GM19438 (cell line): Measurements from ENCODE around the gene SCGB2B2.
"Not testable (repeated sequence)": the region's sequence is repeated elsewhere in the genome, so short reads cannot be mapped to it uniquely, and the experiment has no call there.

Experiments used
- ATAC-seq: cut with Tn5 transposase; IDR thresholded peaks from one replicate; pipeline ENCODE4 v1.9.1; 2021; ENCODE audit warnings: low read depth; ENCODE audit not compliant: unreplicated experiment

The SCGB2B2 gene

GRCh38 chr19:34671972-34672371 is 5.0 kb downstream of the SCGB2B2 start:
- ATAC-seq = no peak

- ATAC-seq = no peak
These were observed 7.7 kb downstream of the SCGB2B2 start for GRCh38 chr19:34669305-34669704.

DNA sequence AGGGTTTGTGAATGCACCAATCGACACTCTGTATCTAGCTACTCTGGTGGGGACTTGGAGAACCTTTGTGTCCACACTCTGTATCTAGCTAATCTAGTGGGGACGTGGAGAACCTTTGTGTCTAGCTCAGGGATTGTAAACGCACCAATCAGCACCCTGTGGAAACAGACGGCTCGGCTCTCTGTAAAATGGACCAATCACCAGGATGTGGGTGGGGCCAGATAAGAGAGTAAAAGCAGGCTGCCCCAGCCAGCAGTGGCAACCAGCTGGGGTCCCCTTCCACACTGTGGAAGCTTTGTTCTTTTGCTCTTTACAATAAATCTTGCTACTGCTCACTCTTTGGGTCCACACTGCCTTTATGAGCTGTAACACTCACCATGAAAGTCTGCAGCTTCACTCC is 8.3 kb downstream of the SCGB2B2 start:
- ATAC-seq = not testable (repeated sequence)

- ATAC-seq = not testable (repeated sequence)
These were observed 8.8 kb downstream of the SCGB2B2 start for GRCh38 chr19:34668077-34668689.

DNA sequence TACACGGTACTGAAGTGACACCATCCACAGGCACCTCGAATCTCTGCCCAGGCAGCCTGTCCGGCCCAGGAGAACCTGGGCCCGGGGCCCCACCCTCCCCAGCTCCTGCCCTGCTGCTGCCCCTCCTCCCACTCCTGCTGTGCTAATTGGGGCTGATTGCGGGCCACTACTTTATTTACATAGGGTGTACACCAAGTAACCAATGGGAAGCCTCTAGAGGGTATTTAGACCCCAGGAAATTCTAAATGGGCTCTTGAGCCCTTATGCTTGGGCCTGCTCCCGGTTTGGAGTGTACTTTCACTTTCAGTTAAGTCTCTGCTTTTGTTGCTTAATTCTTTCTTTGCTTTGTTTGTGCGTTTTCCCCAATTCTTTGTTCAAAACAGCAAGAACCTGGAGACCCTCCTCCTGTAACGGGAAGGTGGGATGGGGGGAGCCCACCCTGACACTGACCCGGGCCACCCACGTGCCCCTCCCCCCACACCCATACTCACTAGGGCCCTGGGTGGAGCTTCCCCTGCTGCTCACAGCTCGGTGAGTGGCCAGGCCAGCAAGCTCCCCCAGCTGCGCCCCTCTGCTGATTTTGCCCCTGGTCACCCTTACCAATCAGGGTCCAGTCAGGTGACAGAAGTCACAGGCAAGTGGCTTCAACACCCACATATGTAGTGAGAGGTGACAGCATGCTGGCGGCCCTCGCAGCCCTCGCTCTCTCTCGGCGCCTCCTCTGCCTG is 9.4 kb downstream of the SCGB2B2 start:
- ATAC-seq = no peak

DNA sequence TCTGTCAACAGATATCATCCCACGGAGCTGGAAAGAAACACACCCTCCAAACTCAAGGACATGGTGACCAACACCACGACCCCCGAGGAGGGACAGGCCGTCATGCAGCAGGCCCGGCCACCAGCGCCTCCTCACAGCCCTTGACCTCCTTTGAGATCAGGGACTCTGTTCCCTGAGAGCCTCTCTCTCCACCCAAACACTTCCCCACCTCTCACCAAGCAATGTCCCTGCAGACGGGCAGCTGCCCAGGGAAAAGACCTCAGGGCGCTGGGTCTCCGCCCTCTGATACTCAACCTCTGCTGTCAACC is 10.0 kb downstream of the SCGB2B2 start:
- ATAC-seq = no peak

- no peak for ATAC-seq
These were observed 10.6 kb downstream of the SCGB2B2 start for GRCh38 chr19:34666200-34666957.

DNA sequence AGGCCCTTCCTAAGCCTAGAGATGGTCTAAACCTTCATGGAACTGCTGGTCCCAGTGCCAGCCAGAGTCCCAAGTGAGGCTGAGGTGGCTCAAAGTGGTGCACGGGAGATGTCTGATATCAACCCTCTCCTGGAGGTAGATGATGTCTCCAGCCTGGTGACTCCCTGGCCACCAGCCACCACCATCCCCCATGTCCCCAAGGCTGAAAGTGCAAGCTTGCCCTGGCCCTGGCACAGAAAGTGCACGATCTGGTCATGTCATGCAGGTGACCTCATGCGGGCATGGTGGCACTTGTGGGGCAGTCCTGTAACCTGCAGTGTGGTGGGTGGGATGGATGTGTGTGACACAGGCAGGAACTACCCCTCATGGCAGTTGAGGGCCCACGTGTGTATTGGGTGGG is 11.7 kb downstream of the SCGB2B2 start:
- ATAC-seq = not testable (repeated sequence)

DNA sequence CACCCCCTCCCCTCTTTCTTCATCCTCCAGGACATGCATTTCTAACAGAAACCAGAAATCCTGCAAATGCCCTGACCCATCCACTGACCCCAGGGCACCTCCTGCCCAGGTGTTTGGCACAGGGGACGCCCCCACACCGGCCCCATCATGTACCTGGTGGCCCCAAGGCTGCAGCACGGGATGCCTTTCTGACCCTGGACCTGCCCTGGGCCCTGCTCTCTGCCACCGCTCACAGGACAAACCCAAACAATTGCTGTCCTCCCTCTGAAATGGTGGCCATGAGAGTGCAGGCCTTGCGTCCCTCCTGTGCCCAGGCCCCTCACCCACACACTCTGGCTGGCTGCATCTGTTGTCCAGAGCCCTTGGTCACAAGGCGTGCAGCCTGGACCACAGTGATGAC is 12.1 kb downstream of the SCGB2B2 start:
- ATAC-seq = no peak

DNA sequence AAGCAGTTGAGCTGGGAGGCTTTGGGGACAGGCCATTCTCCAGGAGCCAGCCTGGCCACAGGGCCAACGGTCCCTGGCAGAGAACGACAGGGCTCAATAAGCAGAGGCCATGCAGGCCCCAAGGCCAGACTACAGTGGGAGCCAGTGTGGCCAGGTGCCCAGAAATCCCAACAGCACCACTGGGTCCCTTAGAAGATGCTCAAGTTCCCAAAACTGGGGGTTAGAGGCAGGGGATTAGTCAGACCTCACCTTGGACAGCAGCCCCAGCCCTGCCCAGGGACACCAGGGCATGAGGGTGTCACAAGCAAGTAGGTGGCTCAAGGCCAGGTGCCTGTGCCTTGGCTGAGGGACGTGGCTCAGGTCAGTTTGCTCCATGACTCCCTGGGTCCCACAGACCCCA is 12.8 kb downstream of the SCGB2B2 start:
- no peak for ATAC-seq

DNA sequence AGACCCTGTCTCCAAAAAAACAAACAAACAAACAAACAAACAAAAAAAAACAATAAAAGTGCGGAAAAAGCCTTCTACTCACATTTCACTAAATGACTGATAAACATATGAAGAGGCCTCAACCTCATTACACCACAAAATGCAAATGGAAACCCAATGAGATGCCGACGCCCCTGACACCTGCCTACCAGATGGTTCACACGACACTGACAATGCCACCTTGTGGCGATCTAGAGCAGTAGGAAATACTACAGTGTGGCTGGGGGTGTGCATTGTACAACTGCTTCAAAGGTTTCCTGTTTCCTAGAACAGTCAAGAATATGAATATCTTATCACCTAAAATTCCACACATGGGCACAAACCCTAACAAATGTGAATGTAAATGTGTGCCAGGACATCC is 14.0 kb downstream of the SCGB2B2 start:
- ATAC-seq = no peak

GRCh38 chr19:34661357-34661756 is 15.6 kb downstream of the SCGB2B2 start:
- ATAC-seq = no peak

DNA sequence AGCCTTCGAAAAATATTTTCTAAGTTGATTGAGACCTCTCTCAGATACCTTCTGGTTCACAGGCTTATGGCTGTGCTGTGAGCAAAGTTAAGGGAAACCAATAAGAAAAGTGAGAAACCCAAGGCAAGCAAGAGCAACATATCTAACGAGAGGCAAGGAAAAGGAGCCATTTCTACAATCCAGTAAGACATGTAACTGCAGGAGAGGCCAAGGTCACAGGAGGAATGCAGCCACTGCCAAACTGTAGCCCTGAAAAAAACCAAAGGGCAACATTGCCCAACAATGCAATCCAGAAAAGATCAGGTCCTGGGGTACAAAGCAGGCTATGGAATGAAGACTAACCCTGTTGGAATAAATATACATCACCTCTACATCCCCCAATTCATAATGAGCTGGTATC is 21.3 kb downstream of the SCGB2B2 start:
- ATAC-seq = no peak

DNA sequence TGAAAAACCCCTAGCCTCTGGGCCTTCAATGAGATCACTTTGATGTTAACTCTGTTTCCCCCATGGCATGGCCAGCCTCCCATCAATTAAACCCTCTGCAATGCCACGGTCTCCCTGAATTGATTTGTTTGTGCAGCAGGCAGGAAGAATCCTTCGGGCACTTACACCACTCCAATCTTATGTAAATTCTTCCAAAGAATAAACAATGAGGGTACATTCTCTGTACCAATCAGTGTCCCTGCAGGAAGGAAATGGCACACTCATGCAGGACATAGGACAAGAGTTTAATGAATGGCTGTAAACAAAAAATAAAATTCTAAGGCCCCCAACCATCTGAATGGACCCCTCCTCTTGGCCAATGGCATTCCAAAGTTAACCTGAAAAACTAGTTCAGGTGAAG is 22.2 kb downstream of the SCGB2B2 start:
- ATAC-seq = no peak

DNA sequence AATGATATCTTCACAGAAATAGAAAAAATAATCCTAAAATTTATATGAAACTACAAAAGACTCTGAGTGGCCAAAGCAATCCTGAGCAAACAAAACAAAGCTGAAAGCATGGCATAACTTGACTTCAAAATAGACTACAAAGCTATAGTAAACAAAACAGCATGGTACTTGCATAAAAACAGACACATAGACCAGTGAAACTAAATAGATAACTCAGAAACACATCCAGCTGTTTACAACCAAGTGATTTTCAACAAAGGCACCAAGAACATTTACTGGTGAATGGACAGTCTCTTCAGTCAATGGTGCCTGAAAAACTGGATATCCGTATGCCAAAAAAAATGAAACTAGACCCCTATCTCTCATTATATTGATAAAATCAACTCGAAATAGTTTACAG is 25.2 kb downstream of the SCGB2B2 start:
- ATAC-seq = no peak

DNA sequence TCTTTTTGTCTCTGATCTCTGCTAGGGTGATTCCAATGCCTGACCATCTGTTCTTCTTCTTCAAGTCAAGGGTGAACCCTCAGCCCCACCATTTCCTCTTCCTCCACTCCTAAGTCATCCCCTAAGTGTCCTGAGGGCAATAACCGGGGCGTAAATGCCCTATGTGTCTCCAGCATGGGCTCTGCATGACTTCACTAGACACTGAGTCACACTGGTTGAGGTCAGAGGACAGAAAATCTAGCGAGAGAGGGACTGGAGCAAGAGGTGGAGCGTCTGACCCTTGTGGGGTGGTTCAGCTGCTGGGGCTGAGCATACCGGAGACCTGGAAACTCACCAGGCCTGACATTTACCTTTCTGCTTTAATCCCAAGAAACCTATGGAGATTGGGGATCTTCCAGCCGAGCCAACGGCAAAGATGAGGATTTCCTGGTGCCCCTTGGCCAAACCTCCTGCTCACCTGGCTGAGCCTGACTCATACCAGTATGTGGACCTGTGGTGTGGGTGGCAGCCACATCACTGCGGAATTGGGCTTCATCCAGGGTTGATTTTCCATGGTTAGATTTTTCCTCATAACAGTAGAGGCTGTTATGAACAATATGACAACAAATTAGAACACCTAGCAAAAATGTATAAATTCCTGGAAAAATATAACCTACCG is 26.9 kb downstream of the SCGB2B2 start:
- no peak for ATAC-seq

DNA sequence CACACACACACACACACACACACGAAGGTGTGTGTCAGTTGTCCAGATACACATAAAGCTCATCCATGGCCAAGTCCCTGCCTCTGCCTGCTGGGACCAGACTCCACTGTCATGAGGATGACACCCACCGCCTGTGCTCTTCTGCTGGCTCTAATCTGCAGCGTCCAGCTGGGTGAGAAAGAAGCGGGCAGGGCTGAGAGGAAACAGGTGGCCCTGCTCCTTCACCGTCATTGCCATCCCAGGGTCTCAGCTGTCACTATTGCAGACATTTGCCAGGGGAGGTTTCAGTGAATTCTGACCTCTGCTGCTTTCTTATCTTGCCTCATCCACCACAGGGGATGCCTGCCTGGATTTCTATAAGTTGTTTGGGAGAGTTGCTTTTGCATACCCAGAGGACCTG is 31.4 kb downstream of the SCGB2B2 start:
- no peak for ATAC-seq

- no peak for ATAC-seq
These were observed 31.9 kb downstream of the SCGB2B2 start for GRCh38 chr19:34644991-34645461.

GRCh38 chr19:34642241-34642640 is 34.7 kb downstream of the SCGB2B2 start:
- ATAC-seq = no peak

DNA sequence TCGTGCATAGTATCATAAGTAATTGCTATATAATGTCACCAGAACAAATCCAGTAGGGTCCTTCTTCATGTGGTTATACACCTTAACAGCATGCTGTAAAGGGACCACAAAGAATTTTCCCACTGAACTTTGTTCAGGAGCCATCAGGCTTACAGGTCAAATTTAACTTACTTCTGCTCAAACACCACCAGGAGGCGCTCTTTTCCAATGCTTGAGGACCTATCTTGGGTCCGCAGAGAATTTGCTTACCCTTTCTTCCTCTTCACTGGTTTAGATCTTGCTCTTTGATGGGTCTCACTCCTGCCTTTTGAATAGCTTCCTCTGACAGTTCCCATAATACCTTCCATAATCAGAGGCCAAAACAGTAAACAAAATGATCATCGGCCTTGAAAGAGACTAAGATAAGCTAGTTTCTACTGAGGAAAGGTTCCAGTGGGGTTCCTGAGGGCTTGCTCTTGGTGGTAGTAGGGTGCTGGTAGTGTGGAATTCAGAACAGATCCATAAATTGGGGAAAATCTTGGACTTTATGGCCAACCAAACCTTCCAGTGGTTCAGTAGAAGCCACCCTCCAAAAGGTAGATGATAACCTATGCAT is 37.4 kb downstream of the SCGB2B2 start:
- ATAC-seq = no peak

DNA sequence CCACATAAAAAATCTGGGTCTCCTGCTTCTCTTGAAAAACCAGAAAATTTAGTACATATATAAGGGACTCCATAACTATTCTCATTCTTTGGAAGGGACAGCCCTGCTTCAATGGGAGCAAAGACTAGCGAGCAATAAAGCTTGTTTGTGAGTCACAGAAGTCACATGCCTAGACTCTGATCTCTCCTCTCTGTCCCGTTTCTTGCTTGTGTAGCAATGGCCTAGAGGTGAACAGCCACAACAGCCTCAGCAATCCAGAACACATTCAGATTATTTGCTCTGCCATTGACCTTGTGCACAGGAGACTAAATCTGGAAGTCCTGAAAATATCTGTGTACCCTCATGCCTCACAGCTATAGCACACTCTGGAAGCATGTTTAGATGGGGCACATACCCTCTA is 43.2 kb downstream of the SCGB2B2 start:
- ATAC-seq = no peak
